Muscle of leg (tissue), 11 donors: Measurements from ENCODE around the gene GNAO1. TPM values are rescaled to one million over a fixed set of nuclear protein-coding genes. Genes with fewer than 3 reads are reported as not detected.

Source experiments
- DNase-seq: peaks from one replicate; pipeline ENCODE4 v3.0.0; 2013
- H3K27ac ChIP-seq: one replicate; pipeline ENCODE4 v1.5.1; 2013; ENCODE audit warnings: mild to moderate bottlenecking, low read length, control low read depth
- H3K27me3 ChIP-seq: one replicate; pipeline ENCODE4 v1.6.1; 2013; ENCODE audit warnings: low read length; ENCODE audit not compliant: control insufficient read depth, insufficient read depth
- H3K36me3 ChIP-seq: one replicate; pipeline ENCODE4 v1.6.1; 2013; ENCODE audit warnings: low read length; ENCODE audit not compliant: control insufficient read depth, insufficient read depth
- H3K4me1 ChIP-seq: one replicate; pipeline ENCODE4 v1.6.1; 2013; ENCODE audit warnings: low read length; ENCODE audit not compliant: control insufficient read depth, insufficient read depth
- H3K4me3 ChIP-seq: one replicate; pipeline ENCODE4 v1.5.1; 2013; ENCODE audit warnings: low read length, control low read depth
- H3K9me3 ChIP-seq: replicated peaks from 2 replicates; pipeline ENCODE4 v1.6.1; 2013; ENCODE audit warnings: low read depth, low read length; ENCODE audit not compliant: control insufficient read depth
- WGBS: methylation state at CpG from one replicate; pipeline ENCODE4 v1.1.5; 2013; ENCODE audit warnings: missing lambda C conversion rate; ENCODE audit not compliant: insufficient coverage; 5-methylcytosine and 5-hydroxymethylcytosine counted together
- polyA plus RNA-seq, 8 donors: library from polyadenylated mRNA; unstranded; fragments of 120-200 nt; gene quantifications; one replicate each; pipeline versions ENCODE4 v1.2.1 to v1.2.3, GENCODE V29; 2013; ENCODE audit warnings: inconsistent platforms in 1 of 8, low replicate concordance in 1 of 8; ENCODE audit not compliant: insufficient read length in 8 of 8, insufficient read depth in 1 of 8
- total RNA-seq: library from RNA; stranded (reverse); fragments of 120-200 nt; gene quantifications from one replicate; pipeline ENCODE4 v1.2.4, GENCODE V29; 2013

GNAO1 gene
- total and polyA plus RNA-seq, 9 donors, result 0.49 to 3.2 (median 2.1) TPM

DNA sequence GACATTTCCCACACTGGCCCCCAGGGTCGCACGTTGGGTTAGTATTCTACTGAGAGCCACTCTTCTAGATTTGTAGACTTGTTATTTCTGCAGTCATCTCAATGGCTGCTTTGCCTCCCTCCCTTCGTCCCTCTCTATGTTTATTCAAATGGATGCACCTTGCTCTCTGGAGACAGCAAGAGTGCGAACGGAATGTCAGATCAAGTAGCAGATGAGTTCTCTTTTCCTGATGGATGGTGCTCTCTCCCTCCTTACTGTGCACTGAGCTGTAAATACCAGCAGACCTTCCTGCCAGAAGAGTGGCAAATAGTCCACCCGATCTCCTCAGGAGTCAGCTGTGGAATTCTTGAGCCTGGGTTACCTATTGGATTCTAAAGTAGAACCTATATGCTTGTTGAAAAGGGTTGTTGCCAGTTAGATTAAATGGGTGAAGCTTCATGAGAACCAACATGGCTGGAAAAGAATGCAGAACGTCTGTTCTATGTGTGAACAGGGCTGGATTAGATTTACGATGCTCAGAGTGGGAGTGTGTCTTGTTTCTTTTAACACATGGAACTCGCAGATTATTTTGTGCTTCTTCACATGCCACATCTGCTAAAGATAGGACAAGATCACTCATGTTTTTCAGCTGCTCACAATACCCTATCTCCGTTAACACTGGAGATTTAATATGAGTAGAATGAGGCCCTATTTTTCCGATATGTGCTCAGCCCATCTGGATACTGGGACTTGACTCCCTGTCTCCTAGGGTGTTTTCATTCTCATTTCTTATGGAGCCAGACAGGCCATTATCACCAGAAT, 6.1 kb downstream of the GNAO1 start:
- DNase-seq, result no peak
- WGBS, result 37% methylated on average over 5 of the region's 11 CpGs
- H3K36me3 ChIP-seq, result no peaks in the 10 kb centered on the region
- H3K9me3 ChIP-seq, result no peaks in the 10 kb centered on the region
- no peak overlapping the region for H3K4me3 ChIP-seq
- peaks cover 8% of the 10 kb centered on the region for H3K4me1 ChIP-seq
- peaks cover 44% of the 10 kb centered on the region for H3K27me3 ChIP-seq
- no peak overlapping the region for H3K27ac ChIP-seq

DNA sequence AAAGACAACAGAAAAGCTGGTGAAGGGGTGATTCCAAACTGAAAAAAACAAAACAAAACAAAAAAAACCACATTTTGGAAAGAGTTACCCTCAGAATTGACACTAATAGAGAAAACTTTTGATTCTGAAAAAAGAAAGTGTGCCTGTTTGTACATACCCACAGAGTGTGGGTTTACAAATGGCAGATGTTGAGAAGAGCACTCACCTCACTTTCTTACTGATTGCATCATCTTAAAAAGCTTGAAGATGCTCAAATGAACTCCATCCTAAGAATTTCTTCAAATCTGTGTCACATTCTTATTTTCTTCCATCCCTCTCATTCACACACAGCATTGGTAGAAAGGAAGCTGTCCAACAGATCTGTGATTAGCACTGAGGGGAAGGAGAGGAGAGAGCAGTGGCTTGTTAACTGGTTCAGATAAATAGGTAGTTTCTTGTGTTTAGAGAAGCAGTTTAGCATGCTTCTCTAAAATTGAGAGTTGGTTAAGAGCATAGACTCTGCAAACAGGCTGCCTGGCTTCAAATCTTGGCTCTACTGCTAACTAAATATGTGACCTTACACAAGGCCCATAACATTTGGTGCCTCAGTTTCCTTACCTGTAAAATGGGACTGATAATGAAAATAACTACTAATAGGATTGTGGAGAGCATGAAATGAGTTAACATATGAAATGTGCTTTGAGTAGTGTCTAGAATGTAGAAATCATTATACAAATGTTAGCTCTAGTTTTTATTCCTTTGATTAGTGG, 6.9 kb downstream of the GNAO1 start:
- Histone ChIP-seq H3K4me1 (peaks cover 8% of the 10 kb centered on the region), H3K27ac (no peak overlapping the region)

DNA sequence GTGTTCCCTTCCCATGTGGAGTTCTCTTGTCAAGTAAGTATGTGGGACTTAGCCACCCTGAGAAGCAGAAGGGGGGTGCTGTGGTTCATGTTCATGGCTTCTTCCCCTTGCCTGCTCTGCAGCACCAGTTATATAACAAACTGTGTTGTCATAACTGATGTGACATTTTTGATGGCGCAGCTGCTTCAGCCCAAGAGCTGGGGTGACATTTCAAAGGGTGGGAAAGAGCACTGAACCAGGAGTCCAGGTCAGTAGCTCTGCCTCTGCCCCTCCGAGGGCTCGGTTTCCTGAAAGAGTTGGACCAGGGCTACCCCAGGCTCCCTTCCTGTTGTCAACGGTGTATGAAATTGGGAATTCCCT, 7.4 kb downstream of the GNAO1 start:
- DNase-seq, result no peak
- Histone ChIP-seq H3K9me3 (no peaks in the 10 kb centered on the region), H3K36me3 (no peaks in the 10 kb centered on the region), H3K27me3 (peaks cover 30% of the 10 kb centered on the region), H3K27ac (no peak overlapping the region), H3K4me3 (no peak overlapping the region), H3K4me1 (peaks cover 8% of the 10 kb centered on the region)
- 100% methylated on average over 1 of the region's 4 CpGs for WGBS

More for the DNA sequence above, 6.9 kb downstream of the GNAO1 start:
- H3K36me3 ChIP-seq, result no peaks in the 10 kb centered on the region
- no peak for DNase-seq
- H3K27me3 ChIP-seq, result peaks cover 36% of the 10 kb centered on the region
- H3K9me3 ChIP-seq, result no peaks in the 10 kb centered on the region
- H3K4me3 ChIP-seq, result no peak overlapping the region

DNA sequence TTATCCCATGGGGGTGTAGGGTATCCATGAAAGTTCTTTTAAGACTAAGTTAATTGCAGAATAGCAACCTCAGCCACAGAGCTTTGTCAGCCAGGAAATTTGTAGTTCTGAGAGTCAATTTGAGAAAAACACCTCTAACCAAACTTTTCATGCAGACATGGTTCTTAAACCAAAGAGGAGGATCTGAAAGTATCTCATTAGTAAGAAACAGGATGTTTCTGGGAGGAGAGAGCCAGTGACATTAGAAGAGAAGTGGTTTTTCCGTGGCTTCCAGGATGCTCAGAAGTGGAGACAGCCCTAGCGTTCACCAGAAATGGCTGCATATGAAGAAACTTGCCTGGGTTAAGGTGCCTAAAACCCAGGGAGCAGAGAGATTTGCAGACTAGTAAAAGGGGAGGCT, 7.9 kb downstream of the GNAO1 start:
- WGBS, result 47% methylated on average over 2 of the region's 2 CpGs
- no peak for DNase-seq
- Histone ChIP-seq H3K27ac (no peak overlapping the region), H3K36me3 (no peaks in the 10 kb centered on the region), H3K4me3 (no peak overlapping the region), H3K27me3 (peaks cover 26% of the 10 kb centered on the region), H3K9me3 (no peaks in the 10 kb centered on the region), H3K4me1 (peaks cover 5% of the 10 kb centered on the region)

DNA sequence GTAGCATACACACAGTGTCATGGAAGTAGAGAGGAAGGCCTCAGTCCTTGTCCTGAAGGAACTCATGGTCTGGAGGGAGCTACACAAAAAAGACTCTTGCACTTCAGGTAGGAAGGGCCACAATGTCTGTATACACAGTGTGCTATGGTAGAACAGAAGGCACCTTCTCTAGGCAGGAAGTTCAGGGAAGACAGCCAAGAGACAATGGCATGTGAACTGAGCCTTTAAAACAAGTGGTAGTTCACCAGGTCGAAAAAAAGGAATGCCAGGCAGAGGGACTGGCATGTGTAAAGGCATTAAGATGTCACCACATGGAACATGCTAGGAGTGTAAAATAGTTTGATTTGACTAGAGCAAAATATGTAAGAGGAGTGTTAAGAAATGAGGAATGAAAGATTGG, 9.7 kb downstream of the GNAO1 start:
- Histone ChIP-seq H3K4me3 (no peak overlapping the region), H3K4me1 (no peaks in the 10 kb centered on the region), H3K9me3 (no peaks in the 10 kb centered on the region), H3K27me3 (peaks cover 19% of the 10 kb centered on the region), H3K27ac (no peak overlapping the region), H3K36me3 (no peaks in the 10 kb centered on the region)
- WGBS, result 89% methylated on average over 1 of the region's 1 CpG
- DNase-seq, result no peak

DNA sequence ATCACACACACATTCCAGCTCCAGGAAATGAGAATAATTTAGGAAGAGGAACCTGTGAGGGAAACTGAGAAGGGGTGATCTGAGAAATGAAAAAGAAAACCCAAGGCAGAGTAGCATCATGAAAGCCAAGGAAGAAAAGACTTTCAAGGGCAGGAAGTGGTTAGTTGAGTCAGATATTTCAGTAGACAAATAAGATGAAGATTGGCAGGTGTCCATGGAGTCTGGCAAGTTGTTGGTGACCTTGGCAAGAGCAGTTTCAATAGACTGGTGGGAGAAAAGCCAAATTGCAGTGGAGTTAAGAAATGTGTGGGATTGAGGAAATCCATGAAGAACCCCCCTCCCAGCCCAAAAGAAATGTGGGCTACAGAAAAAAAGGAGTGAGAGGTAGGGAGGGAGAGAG, 10.7 kb downstream of the GNAO1 start:
- DNase-seq, result no peak
- Histone ChIP-seq H3K4me1 (no peaks in the 10 kb centered on the region), H3K9me3 (no peaks in the 10 kb centered on the region), H3K27ac (no peak overlapping the region), H3K36me3 (no peaks in the 10 kb centered on the region), H3K27me3 (peaks cover 12% of the 10 kb centered on the region), H3K4me3 (no peak overlapping the region)

DNA sequence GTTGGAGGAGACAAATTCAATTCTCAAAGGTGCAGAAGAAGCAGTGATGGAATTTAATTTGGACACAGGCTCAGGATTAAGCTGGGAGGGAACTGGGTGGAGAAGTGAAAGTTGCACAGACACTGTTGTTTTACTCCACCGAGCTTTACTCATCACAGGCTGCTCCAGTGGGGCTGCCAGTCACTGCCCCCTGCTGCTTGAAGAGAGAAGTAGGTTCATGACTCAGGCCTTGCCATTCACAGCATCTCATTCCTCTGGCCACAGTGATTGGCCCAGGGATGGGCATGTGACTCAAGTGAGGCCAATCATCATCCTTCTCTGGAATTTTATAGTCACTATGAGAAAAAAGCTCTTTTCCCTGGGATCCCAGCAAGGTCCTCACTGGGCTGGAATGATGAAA, 11.8 kb downstream of the GNAO1 start:
- Histone ChIP-seq H3K9me3 (no peaks in the 10 kb centered on the region), H3K27ac (no peak overlapping the region), H3K27me3 (peaks cover 9% of the 10 kb centered on the region), H3K4me3 (no peak overlapping the region), H3K36me3 (no peaks in the 10 kb centered on the region), H3K4me1 (no peaks in the 10 kb centered on the region)
- DNase-seq, result peak; percentile 11
- 67% methylated on average over 1 of the region's 1 CpG for WGBS

DNA sequence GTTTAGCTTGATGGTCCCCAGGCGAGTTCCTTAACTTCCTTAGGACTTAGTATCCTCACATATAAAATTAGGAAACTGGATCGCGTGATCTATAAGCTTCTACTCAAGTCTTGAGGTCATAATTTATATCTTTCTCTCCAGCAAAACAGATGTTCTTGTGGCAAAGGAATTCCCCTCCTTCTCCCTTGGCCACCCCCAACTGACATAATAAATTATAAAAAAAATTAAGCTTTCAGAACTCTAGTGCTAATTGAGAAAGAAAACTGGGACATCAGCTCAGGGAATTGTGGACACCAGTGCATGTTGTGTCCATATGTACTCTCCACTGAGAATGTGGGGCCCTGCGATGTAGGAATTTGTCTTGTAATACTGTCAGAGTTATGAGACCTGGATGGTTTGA, 13.5 kb downstream of the GNAO1 start:
- Histone ChIP-seq H3K9me3 (no peaks in the 10 kb centered on the region), H3K36me3 (no peaks in the 10 kb centered on the region), H3K4me3 (no peak overlapping the region), H3K27ac (no peak overlapping the region), H3K4me1 (no peaks in the 10 kb centered on the region), H3K27me3 (peaks cover 3% of the 10 kb centered on the region)
- no CpG with 5 or more reads among the region's 4 CpGs for WGBS
- peak; percentile 11 for DNase-seq

DNA sequence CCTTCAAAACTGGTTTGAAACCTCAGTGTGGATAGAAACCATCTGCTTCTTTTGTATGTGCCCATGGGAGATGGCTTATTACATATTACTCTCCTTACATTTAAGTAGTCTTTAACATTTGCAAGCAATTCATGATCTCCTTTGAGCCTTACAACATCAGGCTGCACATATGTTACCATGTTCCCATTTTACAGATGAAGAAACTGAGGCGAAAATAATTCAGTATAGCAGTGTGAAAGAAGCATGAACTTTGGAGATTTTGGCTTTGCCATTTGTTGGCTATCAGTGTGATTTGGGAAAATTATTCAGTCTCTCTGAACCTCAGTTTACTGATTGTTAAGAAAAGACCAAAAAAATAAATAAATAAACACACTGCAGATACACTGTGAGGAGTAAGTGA, 15.7 kb downstream of the GNAO1 start:
- Histone ChIP-seq H3K9me3 (no peaks in the 10 kb centered on the region), H3K27ac (no peak overlapping the region)
- WGBS, result no CpG with 5 or more reads among the region's 1 CpG

DNA sequence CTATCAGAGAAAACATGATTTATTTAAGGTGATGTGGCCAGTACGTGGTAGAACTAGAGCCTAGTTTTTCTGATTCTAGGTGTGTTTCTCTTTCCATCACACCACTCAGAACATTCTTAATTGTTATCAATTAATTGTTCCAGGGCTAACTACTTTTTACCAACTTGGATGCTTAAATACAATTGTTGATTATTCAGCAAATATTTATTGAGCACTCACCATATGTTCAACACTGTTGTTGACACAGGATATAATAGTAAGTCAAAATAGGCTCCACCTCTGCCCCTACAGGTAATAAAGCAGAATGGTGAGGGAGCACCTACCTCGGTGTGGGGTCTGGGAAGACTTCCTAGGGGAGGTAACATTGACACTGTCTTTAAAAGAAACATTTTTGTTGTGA, 16.1 kb downstream of the GNAO1 start:
- H3K27ac ChIP-seq, result no peak overlapping the region
- no peaks in the 10 kb centered on the region for H3K36me3 ChIP-seq
- H3K9me3 ChIP-seq, result no peaks in the 10 kb centered on the region
- DNase-seq, result no peak
- no CpG with 5 or more reads among the region's 2 CpGs for WGBS
- no peaks in the 10 kb centered on the region for H3K4me1 ChIP-seq
- no peak overlapping the region for H3K4me3 ChIP-seq
- peaks cover 10% of the 10 kb centered on the region for H3K27me3 ChIP-seq

More for the DNA sequence above, 15.7 kb downstream of the GNAO1 start:
- no peak for DNase-seq
- Histone ChIP-seq H3K36me3 (no peaks in the 10 kb centered on the region), H3K4me3 (no peak overlapping the region), H3K4me1 (no peaks in the 10 kb centered on the region), H3K27me3 (peaks cover 10% of the 10 kb centered on the region)
